HepG2 (cell line): ENCODE data around the gene PDE4D. TPM values are rescaled to one million over a fixed set of nuclear protein-coding genes. Genes with fewer than 3 reads are reported as not detected.

Experiments
- CBX2 ChIP-seq, 2 experiments: fragments of 200-600 bp in 1 of 2; sonication (generic); formaldehyde crosslinking in 1 of 2; IDR thresholded peaks; 2 replicates each; pipeline versions ENCODE4 v1.7.0 to v1.8.1; 2018 to 2022; ENCODE audit warnings: low read depth in 2 of 2, low read length in 1 of 2, mild to moderate bottlenecking in 1 of 2, missing genetic modification reagents in 1 of 2
- CREM ChIP-seq, 2 experiments: sonication (generic) in 1 of 2; formaldehyde crosslinking in 1 of 2; IDR thresholded peaks; 2 replicates each; pipeline versions ENCODE4 v1.4.0 to v1.6.1; 2016 to 2020; ENCODE audit warnings: antibody characterized with exemption in 1 of 2, mild to moderate bottlenecking in 1 of 2, missing genetic modification reagents in 1 of 2
- DDIT3 ChIP-seq: sonication (generic); formaldehyde crosslinking; IDR thresholded peaks from 2 replicates; pipeline ENCODE4 v1.4.0; 2020; ENCODE audit warnings: mild to moderate bottlenecking, missing genetic modification reagents
- DMAP1 ChIP-seq: IDR thresholded peaks from 2 replicates; pipeline ENCODE4 v1.6.1; 2016
- HINFP ChIP-seq: sonication (generic); formaldehyde crosslinking; IDR thresholded peaks from 2 replicates; pipeline ENCODE4 v1.4.0; 2020; ENCODE audit warnings: low read depth, mild to moderate bottlenecking, missing genetic modification reagents
- PBX2 ChIP-seq: IDR thresholded peaks from 2 replicates; pipeline ENCODE4 v1.6.1; 2016; ENCODE audit warnings: control low read depth
- PHF21A ChIP-seq: sonication (generic); formaldehyde crosslinking; IDR thresholded peaks from 2 replicates; pipeline ENCODE4 v1.5.0; 2020; ENCODE audit warnings: mild to moderate bottlenecking, missing genetic modification reagents
- POLR2G ChIP-seq: fragments of 200-400 bp; formaldehyde crosslinking; IDR thresholded peaks from 2 replicates; pipeline ENCODE4 v1.6.1; 2018; ENCODE audit warnings: mild to moderate bottlenecking, low read depth, low read length, moderate library complexity
- RBFOX2 ChIP-seq: fragments of 200-400 bp; formaldehyde crosslinking; IDR thresholded peaks from 2 replicates; pipeline ENCODE4 v1.6.1; 2017; ENCODE audit warnings: low read depth, mild to moderate bottlenecking, low read length
- RBM39 ChIP-seq: fragments of 200-400 bp; formaldehyde crosslinking; IDR thresholded peaks from one replicate; pipeline ENCODE4 v1.6.1; 2018; ENCODE audit warnings: antibody characterized with exemption, mild to moderate bottlenecking, low read depth, low read length; ENCODE audit not compliant: poor library complexity, severe bottlenecking
- SMAD9 ChIP-seq: sonication (generic); formaldehyde crosslinking; IDR thresholded peaks from 2 replicates; pipeline ENCODE4 v1.5.1; 2020; ENCODE audit warnings: mild to moderate bottlenecking, missing genetic modification reagents
- SOX6 ChIP-seq, 2 experiments: fragments of 450-650 bp in 1 of 2; sonication (generic) in 1 of 2; formaldehyde crosslinking in 1 of 2; IDR thresholded peaks; 2 replicates each; pipeline versions ENCODE4 v1.4.0 to v1.6.1; 2017 to 2020; ENCODE audit warnings: antibody characterized with exemption in 1 of 2, mild to moderate bottlenecking in 1 of 2, missing genetic modification reagents in 1 of 2
- THAP7 ChIP-seq: sonication (generic); formaldehyde crosslinking; IDR thresholded peaks from 2 replicates; pipeline ENCODE4 v1.8.1; 2023; ENCODE audit warnings: mild to moderate bottlenecking, missing genetic modification reagents
- THYN1 ChIP-seq: sonication (generic); formaldehyde crosslinking; IDR thresholded peaks from 2 replicates; pipeline ENCODE4 v1.8.1; 2023; ENCODE audit warnings: low read depth, mild to moderate bottlenecking, moderate library complexity, missing genetic modification reagents, borderline replicate concordance
- ZFAT ChIP-seq: sonication (generic); formaldehyde crosslinking; conservative IDR thresholded peaks from 2 replicates; pipeline ENCODE4 v1.8.1; 2023; ENCODE audit warnings: missing genetic modification reagents, inconsistent platforms
- ZFP82 ChIP-seq: sonication (generic); formaldehyde crosslinking; IDR thresholded peaks from 2 replicates; pipeline ENCODE4 v1.5.1; 2020; ENCODE audit warnings: mild to moderate bottlenecking, missing genetic modification reagents, borderline replicate concordance
- ZNF10 ChIP-seq: sonication (generic); formaldehyde crosslinking; IDR thresholded peaks from 2 replicates; pipeline ENCODE4 v1.4.0; 2020; ENCODE audit warnings: mild to moderate bottlenecking, low read depth, missing genetic modification reagents, borderline replicate concordance
- ZNF121 ChIP-seq: sonication (generic); formaldehyde crosslinking; IDR thresholded peaks from 2 replicates; pipeline ENCODE4 v1.5.0; 2020; ENCODE audit warnings: mild to moderate bottlenecking, missing genetic modification reagents
- ZNF20 ChIP-seq: sonication (generic); formaldehyde crosslinking; IDR thresholded peaks from 2 replicates; pipeline ENCODE4 v1.4.0; 2020; ENCODE audit warnings: mild to moderate bottlenecking, moderate library complexity, missing genetic modification reagents
- ZNF616 ChIP-seq: sonication (generic); formaldehyde crosslinking; IDR thresholded peaks from 2 replicates; pipeline ENCODE4 v1.5.0; 2020; ENCODE audit warnings: low read depth, mild to moderate bottlenecking, missing genetic modification reagents
- ZNF724P ChIP-seq: sonication (generic); formaldehyde crosslinking; IDR thresholded peaks from 2 replicates; pipeline ENCODE4 v1.8.0; 2022; ENCODE audit warnings: missing genetic modification reagents, borderline replicate concordance
- ZNF776 ChIP-seq: sonication (generic); formaldehyde crosslinking; IDR thresholded peaks from 2 replicates; pipeline ENCODE4 v1.4.0; 2020; ENCODE audit warnings: mild to moderate bottlenecking, missing genetic modification reagents
- ZNF788 ChIP-seq: sonication (generic); formaldehyde crosslinking; IDR thresholded peaks from 2 replicates; pipeline ENCODE4 v1.5.0; 2020; ENCODE audit warnings: mild to moderate bottlenecking, missing genetic modification reagents, borderline replicate concordance
- ZSCAN25 ChIP-seq: sonication (generic); formaldehyde crosslinking; IDR thresholded peaks from 2 replicates; pipeline ENCODE4 v1.8.0; 2022; ENCODE audit warnings: mild to moderate bottlenecking, missing genetic modification reagents
- polyA plus RNA-seq, 8 experiments: library from polyadenylated mRNA; depleted of rRNA in 3 of 8; stranded (reverse) in 7 of 8; unstranded in 1 of 8; fragments of >200 nt; fragmentation: Illumina TruSeq in 4 of 8; extraction: Trizol in 4 of 8; gene quantifications; 2 replicates each; pipeline versions ENCODE4 v1.2.1 to v1.2.3, GENCODE V29; 2011 to 2016; ENCODE audit warnings: low read depth in 4 of 8, missing spikeins in 1 of 8, mixed read lengths in 1 of 8; ENCODE audit not compliant: insufficient read depth in 1 of 8
- total RNA-seq, 5 experiments: library from RNA; depleted of rRNA; stranded (reverse); fragments of >200 nt; fragmentation: Illumina TruSeq; extraction: Trizol; gene quantifications; 2 replicates each; pipeline ENCODE4 v1.2.3, GENCODE V29; 2016; ENCODE audit warnings: low read depth in 1 of 5
- TF ChIP-seq, protein P1 (sequence below): IDR thresholded peaks from 2 replicates; pipeline ENCODE4 v1.6.1; 2018; ENCODE audit warnings: missing genetic modification reagents

Gene PDE4D
- total and polyA plus RNA-seq, 2 of the 13 experiments (the other 11 are each of a cell fraction or from before 2014, with no cell fraction given) = 7.0 to 12.2 TPM

- TF ChIP-seq ZFP82 (CRISPR knock-in tag) (no peak), CREM (IDR thresholded peaks at IDR 0.05) (no peak), CREM (CRISPR knock-in tag; IDR thresholded peaks at IDR 0.05) (no peak), ZNF20 (no peak), RBM39 (no peak), DDIT3 (no peak), RBFOX2 (no peak), PBX2 (CRISPR knock-in tag) (no peak), CBX2 (IDR thresholded peaks at IDR 0.05; ENCODE audit: low read depth, low read length) (no peak), CBX2 (CRISPR knock-in tag; IDR thresholded peaks at IDR 0.05; ENCODE audit: low read depth) (no peak), ZNF776 (no peak), DMAP1 (CRISPR knock-in tag) (no peak), HINFP (CRISPR knock-in tag) (no peak), ZNF724P (CRISPR knock-in tag) (no peak), ZFAT (CRISPR knock-in tag) (no peak), THAP7 (CRISPR knock-in tag) (no peak), POLR2G (no peak), ZSCAN25 (CRISPR knock-in tag) (no peak), SOX6 (IDR thresholded peaks at IDR 0.05) (no peak), SOX6 (CRISPR knock-in tag; IDR thresholded peaks at IDR 0.05) (0 out of 2 replicates have a peak, but pooled peaks have one; percentile 69), ZNF121 (CRISPR knock-in tag) (no peak), THYN1 (CRISPR knock-in tag) (no peak), ZNF788 (no peak), ZNF10 (no peak), PHF21A (CRISPR knock-in tag) (0 out of 2 replicates have a peak, but pooled peaks have one; percentile 37), ZNF616 (CRISPR knock-in tag) (no peak), SMAD9 (CRISPR knock-in tag) (no peak)
- TF ChIP-seq, protein P1, sequence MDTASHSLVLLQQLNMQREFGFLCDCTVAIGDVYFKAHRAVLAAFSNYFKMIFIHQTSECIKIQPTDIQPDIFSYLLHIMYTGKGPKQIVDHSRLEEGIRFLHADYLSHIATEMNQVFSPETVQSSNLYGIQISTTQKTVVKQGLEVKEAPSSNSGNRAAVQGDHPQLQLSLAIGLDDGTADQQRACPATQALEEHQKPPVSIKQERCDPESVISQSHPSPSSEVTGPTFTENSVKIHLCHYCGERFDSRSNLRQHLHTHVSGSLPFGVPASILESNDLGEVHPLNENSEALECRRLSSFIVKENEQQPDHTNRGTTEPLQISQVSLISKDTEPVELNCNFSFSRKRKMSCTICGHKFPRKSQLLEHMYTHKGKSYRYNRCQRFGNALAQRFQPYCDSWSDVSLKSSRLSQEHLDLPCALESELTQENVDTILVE = no peak
These were observed 853.3 kb downstream of the PDE4D start (continued) for GRCh38 chr5:59040024-59040803.
